ENCODE measurements around the gene PRKN. TPM values are rescaled to one million over a fixed set of nuclear protein-coding genes. Genes with fewer than 3 reads are reported as not detected.

PRKN gene
- total RNA-seq, 1 donor from 2014 or later = 0.79 TPM

GRCh38 chr6:161644521-161644920 lies 1083.0 kb downstream of the PRKN start:
- TF ChIP-seq CTCF (IDR thresholded peaks at IDR 0.05; ENCODE audit: insufficient read depth, low read length, severe bottlenecking) = no peak
- FAIRE-seq (no peak), DNase-seq (ENCODE audit: low read depth) (no peak)
- Histone ChIP-seq H3K4me3 (ENCODE audit: low read depth, low read length) (no peak overlapping the region), H3K36me3 (ENCODE audit: control insufficient read depth, insufficient read depth, low read length) (no peaks in the 10 kb centered on the region), H3K27me3 (ENCODE audit: control insufficient read depth, insufficient read depth, low read length) (no peaks in the 10 kb centered on the region)

GRCh38 chr6:161641175-161641574 lies 1086.4 kb downstream of the PRKN start:
- no peak for FAIRE-seq

GRCh38 chr6:161639772-161640171 lies 1087.8 kb downstream of the PRKN start:
- DNase-seq (ENCODE audit: low read depth) (no peak), FAIRE-seq (no peak)
- Histone ChIP-seq H3K4me3 (ENCODE audit: low read depth, low read length) (no peak overlapping the region), H3K27me3 (ENCODE audit: control insufficient read depth, insufficient read depth, low read length) (no peaks in the 10 kb centered on the region), H3K36me3 (ENCODE audit: control insufficient read depth, insufficient read depth, low read length) (no peaks in the 10 kb centered on the region)
- no peak for TF ChIP-seq CTCF (IDR thresholded peaks at IDR 0.05; ENCODE audit: insufficient read depth, low read length, severe bottlenecking)

More at GRCh38 chr6:161641175-161641574, 1086.4 kb downstream of the PRKN start:
- H3K4me3 ChIP-seq (ENCODE audit: low read depth, low read length) = no peak overlapping the region
- DNase-seq (ENCODE audit: low read depth) = no peak
- no peak for TF ChIP-seq CTCF (IDR thresholded peaks at IDR 0.05; ENCODE audit: insufficient read depth, low read length, severe bottlenecking)
- H3K36me3 ChIP-seq (ENCODE audit: control insufficient read depth, insufficient read depth, low read length) = no peaks in the 10 kb centered on the region
- no peaks in the 10 kb centered on the region for H3K27me3 ChIP-seq (ENCODE audit: control insufficient read depth, insufficient read depth, low read length)

GRCh38 chr6:161637658-161638057 lies 1089.9 kb downstream of the PRKN start:
- TF ChIP-seq CTCF (IDR thresholded peaks at IDR 0.05; ENCODE audit: insufficient read depth, low read length, severe bottlenecking) = no peak
- Histone ChIP-seq H3K4me3 (ENCODE audit: low read depth, low read length) (no peak overlapping the region), H3K36me3 (ENCODE audit: control insufficient read depth, insufficient read depth, low read length) (no peaks in the 10 kb centered on the region), H3K27me3 (ENCODE audit: control insufficient read depth, insufficient read depth, low read length) (no peaks in the 10 kb centered on the region)
- no peak for DNase-seq (ENCODE audit: low read depth)
- FAIRE-seq = no peak

- FAIRE-seq (no peak), DNase-seq (ENCODE audit: low read depth) (no peak)
- Histone ChIP-seq H3K4me3 (ENCODE audit: low read depth, low read length) (no peak overlapping the region), H3K36me3 (ENCODE audit: control insufficient read depth, insufficient read depth, low read length) (no peaks in the 10 kb centered on the region), H3K27me3 (ENCODE audit: control insufficient read depth, insufficient read depth, low read length) (no peaks in the 10 kb centered on the region)
- TF ChIP-seq CTCF (IDR thresholded peaks at IDR 0.05; ENCODE audit: insufficient read depth, low read length, severe bottlenecking) = no peak
Measured at GRCh38 chr6:161636882-161637430, 1090.6 kb downstream of the PRKN start.

- no peaks in the 10 kb centered on the region for H3K36me3 ChIP-seq (ENCODE audit: control insufficient read depth, insufficient read depth, low read length)
- FAIRE-seq (no peak), DNase-seq (ENCODE audit: low read depth) (no peak)
- TF ChIP-seq CTCF (IDR thresholded peaks at IDR 0.05; ENCODE audit: insufficient read depth, low read length, severe bottlenecking) = no peak
- H3K4me3 ChIP-seq (ENCODE audit: low read depth, low read length) = no peak overlapping the region
- no peaks in the 10 kb centered on the region for H3K27me3 ChIP-seq (ENCODE audit: control insufficient read depth, insufficient read depth, low read length)
Measured at GRCh38 chr6:161635975-161636374, 1091.6 kb downstream of the PRKN start.

All from bronchial epithelial cell (primary cell).